OCI-LY3 (cell line): ENCODE measurements around the gene BTBD9.

Source experiments
- H2AFZ ChIP-seq: fragments of 200-600, 300-600 bp; shearing (Covaris generic); 2 replicates; pipeline ENCODE4 v1.6.0; 2014; ENCODE audit warnings: antibody characterized with exemption, low read depth, low read length
- H3K27ac ChIP-seq: fragments of 200-600, 300-600 bp; sonication (generic); 2 replicates; pipeline ENCODE4 v1.5.1; 2014; ENCODE audit warnings: mild to moderate bottlenecking, low read length, moderate library complexity, mixed read lengths
- H3K27me3 ChIP-seq: fragments of 200-600, 300-600 bp; sonication (generic); 2 replicates; pipeline ENCODE4 v1.6.1; 2014; ENCODE audit warnings: low read depth, low read length, mixed read lengths
- H3K36me3 ChIP-seq: fragments of 200-600, 300-600 bp; sonication (generic); replicated peaks from 2 replicates; pipeline ENCODE3; 2014; ENCODE audit warnings: low read depth, low read length, mixed read lengths
- H3K4me1 ChIP-seq: fragments of 300-600, 200-600 bp; sonication (generic); 2 replicates; pipeline ENCODE4 v1.6.1; 2014; ENCODE audit warnings: low read length, mixed read lengths
- H3K4me2 ChIP-seq: fragments of 200-600, 300-600 bp; sonication (generic); 2 replicates; pipeline ENCODE4 v1.6.1; 2014; ENCODE audit warnings: low read length, mixed read lengths
- H3K4me3 ChIP-seq: fragments of 300-600, 200-600 bp; sonication (generic); 2 replicates; pipeline ENCODE4 v1.5.1; 2014; ENCODE audit warnings: antibody characterized with exemption, mild to moderate bottlenecking, low read length, moderate library complexity
- H3K79me2 ChIP-seq: fragments of 300-600, 200-600 bp; shearing (Covaris generic); 2 replicates; pipeline ENCODE4 v1.6.1; 2014; ENCODE audit warnings: mild to moderate bottlenecking, low read length, mixed read lengths
- H3K9ac ChIP-seq: fragments of 300-600, 200-600 bp; shearing (Covaris generic); 2 replicates; pipeline ENCODE4 v1.6.0; 2014; ENCODE audit warnings: mild to moderate bottlenecking, low read length, moderate library complexity
- H3K9me3 ChIP-seq: fragments of 200-600, 300-600 bp; shearing (Covaris generic); 2 replicates; pipeline ENCODE4 v1.6.1; 2014; ENCODE audit warnings: low read length, mixed read lengths; ENCODE audit not compliant: insufficient read depth
- H4K20me1 ChIP-seq: fragments of 200-600, 300-600 bp; sonication (generic); 2 replicates; pipeline ENCODE4 v1.6.1; 2016; ENCODE audit warnings: low read length, mixed read lengths; ENCODE audit not compliant: insufficient read depth
- CTCF ChIP-seq: fragments of 200-600, 300-600 bp; sonication (generic); IDR thresholded peaks from 2 replicates; pipeline ENCODE4 v1.5.1; 2014; ENCODE audit warnings: antibody characterized with exemption, low read length, low read depth
- EZH2phosphoT487 ChIP-seq: fragments of 200-600 bp; shearing (Covaris generic); IDR thresholded peaks from 2 replicates; pipeline ENCODE4 v1.6.1; 2018; ENCODE audit warnings: antibody characterized with exemption, mixed run types, low read depth

Gene BTBD9

GRCh38 chr6:38174806-38175495, 464.8 kb downstream of the BTBD9 start:
- Histone ChIP-seq H3K27me3 (no peaks in the 10 kb centered on the region), H3K4me3 (no peak overlapping the region), H3K79me2 (no peaks in the 10 kb centered on the region), H2AFZ (no peak overlapping the region), H3K4me2 (no peak overlapping the region), H4K20me1 (no peaks in the 10 kb centered on the region), H3K36me3 (no peaks in the 10 kb centered on the region), H3K9ac (no peak overlapping the region), H3K9me3 (no peaks in the 10 kb centered on the region), H3K4me1 (peaks cover 1% of the 10 kb centered on the region), H3K27ac (no peak overlapping the region)
- no peak for TF ChIP-seq EZH2phosphoT487
- TF ChIP-seq CTCF, result no peak

- Histone ChIP-seq H3K4me1 (no peaks in the 10 kb centered on the region), H3K9ac (no peak overlapping the region), H3K4me3 (no peak overlapping the region), H2AFZ (no peak overlapping the region), H3K27ac (no peak overlapping the region), H3K27me3 (no peaks in the 10 kb centered on the region), H3K79me2 (no peaks in the 10 kb centered on the region), H3K4me2 (no peak overlapping the region), H4K20me1 (no peaks in the 10 kb centered on the region), H3K9me3 (no peaks in the 10 kb centered on the region), H3K36me3 (no peaks in the 10 kb centered on the region)
- TF ChIP-seq CTCF (no peak), EZH2phosphoT487 (no peak)
These were observed 465.4 kb downstream of the BTBD9 start for GRCh38 chr6:38174315-38174714.

- Histone ChIP-seq H3K9ac (no peak overlapping the region), H2AFZ (no peak overlapping the region), H3K27me3 (no peaks in the 10 kb centered on the region), H3K9me3 (no peaks in the 10 kb centered on the region), H3K27ac (no peak overlapping the region), H3K4me2 (no peak overlapping the region), H3K79me2 (no peaks in the 10 kb centered on the region), H3K4me3 (no peak overlapping the region), H3K4me1 (no peaks in the 10 kb centered on the region), H4K20me1 (no peaks in the 10 kb centered on the region), H3K36me3 (no peaks in the 10 kb centered on the region)
- TF ChIP-seq CTCF (no peak), EZH2phosphoT487 (no peak)
These were observed 465.8 kb downstream of the BTBD9 start for GRCh38 chr6:38173909-38174308.

GRCh38 chr6:38172739-38173410, 466.9 kb downstream of the BTBD9 start:
- Histone ChIP-seq H3K9me3 (no peaks in the 10 kb centered on the region), H3K9ac (no peak overlapping the region), H3K27me3 (no peaks in the 10 kb centered on the region), H3K4me3 (no peak overlapping the region), H4K20me1 (no peaks in the 10 kb centered on the region), H2AFZ (no peak overlapping the region), H3K4me2 (no peak overlapping the region), H3K27ac (no peak overlapping the region), H3K36me3 (no peaks in the 10 kb centered on the region), H3K79me2 (no peaks in the 10 kb centered on the region), H3K4me1 (no peaks in the 10 kb centered on the region)
- no peak for TF ChIP-seq EZH2phosphoT487
- no peak for TF ChIP-seq CTCF
